ENCODE data around the gene CLEC20A.

DNA sequence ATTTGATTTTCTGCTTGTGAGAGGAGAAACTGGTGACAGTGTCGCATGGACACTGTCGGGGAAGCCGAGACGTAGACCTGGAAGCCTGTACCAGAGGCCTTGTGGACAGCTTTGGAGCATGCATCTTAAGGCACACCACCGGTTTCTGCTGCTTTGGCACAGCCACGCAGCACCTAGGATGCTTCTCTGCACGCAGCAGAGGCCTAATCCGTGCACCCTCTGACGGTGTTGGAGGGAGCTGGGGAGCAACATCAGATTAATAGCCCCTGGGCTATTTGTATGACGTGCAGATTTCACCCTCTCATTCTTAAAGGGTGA lies 46.5 kb upstream of the CLEC20A start:
- TF ChIP-seq POLR2AphosphoS5 (IDR thresholded peaks at IDR 0.05): no peak
- TF ChIP-seq POLR2A (IDR thresholded peaks at IDR 0.05): no peak
- TF ChIP-seq CTCF (IDR thresholded peaks at IDR 0.05): no peak
